KMS-11 (cell line): ENCODE data around the gene MAP4K4.

ENCODE experiments used
- H2AFZ ChIP-seq: fragments of 200-600 bp; sonication (generic); 2 replicates; pipeline ENCODE4 v1.6.1; 2016; ENCODE audit warnings: antibody characterized with exemption, mixed run types, low read depth
- H3K27ac ChIP-seq: fragments of 200-600 bp; sonication (generic); 2 replicates; pipeline ENCODE4 v1.6.1; 2016; ENCODE audit warnings: mild to moderate bottlenecking, mixed run types
- H3K27me3 ChIP-seq: fragments of 200-600 bp; sonication (generic); 2 replicates; pipeline ENCODE4 v1.6.1; 2017; ENCODE audit warnings: mild to moderate bottlenecking, low read depth, mixed run types, moderate library complexity; ENCODE audit not compliant: insufficient read depth
- H3K36me3 ChIP-seq: fragments of 200-600 bp; sonication (generic); 2 replicates; pipeline ENCODE4 v1.6.1; 2017; ENCODE audit warnings: mild to moderate bottlenecking, mixed run types; ENCODE audit not compliant: insufficient read depth
- H3K4me1 ChIP-seq: fragments of 200-600 bp; sonication (generic); 2 replicates; pipeline ENCODE4 v1.6.1; 2016; ENCODE audit warnings: mild to moderate bottlenecking, low read depth, mixed run types; ENCODE audit not compliant: poor library complexity, severe bottlenecking
- H3K4me2 ChIP-seq: fragments of 200-600 bp; sonication (generic); 2 replicates; pipeline ENCODE4 v1.7.0; 2016; ENCODE audit warnings: mild to moderate bottlenecking, mixed run types
- H3K4me3 ChIP-seq: fragments of 200-600 bp; sonication (generic); IDR thresholded peaks from 2 replicates; pipeline ENCODE4 v1.6.1; 2017; ENCODE audit warnings: low read depth, low read length, mixed read lengths; ENCODE audit not compliant: insufficient read depth
- H3K79me2 ChIP-seq: fragments of 200-600 bp; sonication (generic); 2 replicates; pipeline ENCODE4 v1.6.1; 2016; ENCODE audit warnings: low read depth, mixed run types; ENCODE audit not compliant: insufficient read depth
- H3K9ac ChIP-seq: fragments of 200-600 bp; sonication (generic); 2 replicates; pipeline ENCODE4 v1.6.1; 2016; ENCODE audit warnings: mild to moderate bottlenecking, mixed run types
- H4K20me1 ChIP-seq: fragments of 200-600 bp; sonication (generic); 2 replicates; pipeline ENCODE4 v1.6.1; 2016; ENCODE audit warnings: mild to moderate bottlenecking, mixed run types; ENCODE audit not compliant: insufficient read depth
- TF ChIP-seq, protein P1 (sequence below): fragments of 200-600 bp; sonication (generic); conservative IDR thresholded peaks from 2 replicates; pipeline ENCODE4 v1.6.1; 2017; ENCODE audit warnings: low read depth, mild to moderate bottlenecking, antibody characterized with exemption, low read length, moderate library complexity, mixed read lengths

Gene MAP4K4

DNA sequence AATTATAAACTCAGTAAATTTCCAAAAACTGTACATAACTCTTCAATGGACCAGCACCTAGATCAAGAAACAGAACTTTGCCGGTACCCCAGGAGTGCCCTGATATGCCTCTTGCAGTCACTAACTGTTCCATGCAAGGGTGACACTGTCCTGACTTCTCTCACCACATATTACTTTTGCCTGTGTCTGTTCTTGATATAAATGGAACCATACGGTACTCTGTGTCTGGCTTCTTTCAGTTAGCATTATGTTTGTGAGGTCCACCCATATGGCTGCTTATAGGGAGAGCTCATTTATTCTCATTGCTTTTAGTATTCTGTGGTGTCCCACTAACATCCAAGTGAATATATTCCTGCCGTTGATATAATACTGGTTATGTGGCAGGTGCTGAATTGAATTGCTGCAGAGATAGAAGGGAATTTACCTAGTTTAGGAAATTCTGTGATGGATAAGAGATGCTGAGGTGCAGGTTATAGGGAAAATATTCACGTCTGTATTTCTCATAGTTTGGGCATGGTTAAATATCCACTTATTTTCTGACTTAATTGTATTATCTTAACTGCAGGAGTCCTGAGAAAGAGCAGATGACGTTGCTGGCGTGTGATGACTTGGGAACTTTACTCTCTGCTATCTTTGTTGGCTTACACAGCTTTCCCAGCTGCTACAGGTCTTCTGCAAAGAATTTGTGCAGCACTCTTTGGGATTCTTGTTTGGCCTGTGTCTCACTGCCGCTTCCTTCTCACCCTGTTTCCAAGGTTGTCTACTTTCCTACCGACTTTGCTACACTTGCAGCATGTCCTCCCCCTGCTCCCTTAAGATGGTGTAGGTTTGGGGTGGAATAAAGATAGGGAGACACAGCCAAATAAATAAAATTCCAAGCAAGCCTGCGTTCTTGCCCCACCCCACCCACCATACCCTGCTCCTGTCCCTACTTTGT, 107.9 kb downstream of the MAP4K4 start:
- Histone ChIP-seq H3K4me3 (no peak overlapping the region), H4K20me1 (no peaks in the 10 kb centered on the region), H3K27ac (no peak overlapping the region), H3K36me3 (no peaks in the 10 kb centered on the region), H3K4me1 (no peaks in the 10 kb centered on the region), H3K4me2 (no peak overlapping the region), H3K27me3 (no peaks in the 10 kb centered on the region), H3K79me2 (no peaks in the 10 kb centered on the region), H2AFZ (no peak overlapping the region), H3K9ac (no peak overlapping the region)
- TF ChIP-seq, protein P1, sequence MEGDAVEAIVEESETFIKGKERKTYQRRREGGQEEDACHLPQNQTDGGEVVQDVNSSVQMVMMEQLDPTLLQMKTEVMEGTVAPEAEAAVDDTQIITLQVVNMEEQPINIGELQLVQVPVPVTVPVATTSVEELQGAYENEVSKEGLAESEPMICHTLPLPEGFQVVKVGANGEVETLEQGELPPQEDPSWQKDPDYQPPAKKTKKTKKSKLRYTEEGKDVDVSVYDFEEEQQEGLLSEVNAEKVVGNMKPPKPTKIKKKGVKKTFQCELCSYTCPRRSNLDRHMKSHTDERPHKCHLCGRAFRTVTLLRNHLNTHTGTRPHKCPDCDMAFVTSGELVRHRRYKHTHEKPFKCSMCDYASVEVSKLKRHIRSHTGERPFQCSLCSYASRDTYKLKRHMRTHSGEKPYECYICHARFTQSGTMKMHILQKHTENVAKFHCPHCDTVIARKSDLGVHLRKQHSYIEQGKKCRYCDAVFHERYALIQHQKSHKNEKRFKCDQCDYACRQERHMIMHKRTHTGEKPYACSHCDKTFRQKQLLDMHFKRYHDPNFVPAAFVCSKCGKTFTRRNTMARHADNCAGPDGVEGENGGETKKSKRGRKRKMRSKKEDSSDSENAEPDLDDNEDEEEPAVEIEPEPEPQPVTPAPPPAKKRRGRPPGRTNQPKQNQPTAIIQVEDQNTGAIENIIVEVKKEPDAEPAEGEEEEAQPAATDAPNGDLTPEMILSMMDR, result no peak

DNA sequence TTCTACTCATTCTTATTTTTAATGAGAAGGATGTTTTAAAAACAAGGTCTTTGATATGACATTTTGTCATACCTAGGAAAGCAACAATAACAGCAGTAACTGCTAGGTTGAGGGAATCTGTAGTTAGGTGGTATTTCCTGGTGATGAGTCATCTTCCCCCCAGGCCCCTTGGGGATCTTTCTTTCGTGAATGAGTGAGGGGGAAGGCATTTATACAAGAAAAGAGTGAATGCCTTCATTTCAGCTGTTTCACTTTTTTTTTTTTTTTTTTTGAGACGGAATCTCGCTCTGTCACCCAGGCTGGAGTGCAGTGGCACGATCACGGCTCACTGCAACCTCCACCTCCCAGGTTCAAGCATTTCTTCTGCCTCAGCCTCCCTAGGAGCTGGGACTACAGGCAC, 108.6 kb downstream of the MAP4K4 start:
- Histone ChIP-seq H3K27ac (no peak overlapping the region), H2AFZ (no peak overlapping the region), H3K36me3 (no peaks in the 10 kb centered on the region), H4K20me1 (no peaks in the 10 kb centered on the region), H3K79me2 (no peaks in the 10 kb centered on the region), H3K4me1 (no peaks in the 10 kb centered on the region), H3K4me2 (no peak overlapping the region), H3K4me3 (no peak overlapping the region), H3K9ac (no peak overlapping the region), H3K27me3 (no peaks in the 10 kb centered on the region)
- TF ChIP-seq, protein P1, result no peak

DNA sequence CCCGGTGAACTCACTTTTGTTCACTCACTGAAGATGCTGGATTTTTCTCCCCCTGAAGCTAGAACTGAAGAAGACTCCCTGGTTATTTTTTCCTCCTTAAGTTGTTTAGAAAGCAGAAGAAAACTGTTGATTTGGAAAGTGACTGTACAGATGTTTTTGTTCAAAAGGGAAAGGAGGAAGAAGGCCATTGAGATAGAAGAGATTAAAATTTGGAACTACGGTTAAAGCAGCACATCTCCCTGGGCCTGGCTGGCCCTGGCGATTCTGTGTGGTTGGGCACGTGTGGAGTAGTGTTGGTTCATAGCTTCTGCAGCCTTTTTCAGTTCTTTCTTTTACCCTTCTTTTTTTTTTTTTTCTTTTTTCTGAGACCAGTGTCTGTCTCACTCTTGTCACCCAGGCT, 109.2 kb downstream of the MAP4K4 start:
- Histone ChIP-seq H3K9ac (no peak overlapping the region), H3K79me2 (no peaks in the 10 kb centered on the region), H3K27ac (no peak overlapping the region), H4K20me1 (no peaks in the 10 kb centered on the region), H3K4me3 (no peak overlapping the region), H2AFZ (no peak overlapping the region), H3K4me2 (no peak overlapping the region), H3K36me3 (no peaks in the 10 kb centered on the region), H3K27me3 (no peaks in the 10 kb centered on the region), H3K4me1 (no peaks in the 10 kb centered on the region)
- TF ChIP-seq, protein P1, result no peak

DNA sequence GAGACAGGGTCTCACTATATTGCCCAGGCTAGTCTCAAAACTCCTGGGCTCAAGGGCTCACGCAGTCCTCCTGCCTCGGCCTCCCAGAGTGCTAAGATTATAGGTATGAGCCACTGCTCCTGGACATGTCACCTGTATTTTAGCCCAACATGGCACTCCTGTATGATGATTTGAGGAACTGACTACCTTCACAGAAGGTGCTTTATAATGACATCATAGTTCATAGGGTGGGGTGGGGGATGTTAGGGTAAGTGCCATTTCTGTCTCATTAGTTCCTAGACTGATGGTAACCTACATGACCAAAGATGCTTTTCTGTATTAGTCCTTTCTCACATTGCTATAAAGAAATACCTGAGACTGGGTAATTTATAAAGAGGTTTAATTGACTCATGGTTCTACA, 109.7 kb downstream of the MAP4K4 start:
- H3K36me3 ChIP-seq, result no peaks in the 10 kb centered on the region
- TF ChIP-seq, protein P1, result no peak
- H3K9ac ChIP-seq, result no peak overlapping the region
- H2AFZ ChIP-seq, result no peak overlapping the region
- H3K27ac ChIP-seq, result no peak overlapping the region
- no peaks in the 10 kb centered on the region for H3K27me3 ChIP-seq
- H4K20me1 ChIP-seq, result no peaks in the 10 kb centered on the region
- no peak overlapping the region for H3K4me3 ChIP-seq
- no peaks in the 10 kb centered on the region for H3K4me1 ChIP-seq
- no peak overlapping the region for H3K4me2 ChIP-seq
- H3K79me2 ChIP-seq, result no peaks in the 10 kb centered on the region
